Mesendoderm (in vitro differentiated cells): Measurements from ENCODE around the gene GBE1.

Experiments
- DNase-seq: peaks from one replicate; pipeline ENCODE4 v3.0.0; 2013
- H2AK5ac ChIP-seq: 2 replicates; pipeline ENCODE4 v1.6.1; 2013; ENCODE audit warnings: low read length, inconsistent platforms
- H2BK120ac ChIP-seq: 2 replicates; pipeline ENCODE4 v1.6.1; 2013; ENCODE audit warnings: low read depth, mild to moderate bottlenecking, low read length, moderate library complexity, mixed read lengths
- H2BK15ac ChIP-seq: replicated peaks from 2 replicates; pipeline ENCODE4 v1.6.1; 2013; ENCODE audit warnings: low read depth, mild to moderate bottlenecking, moderate library complexity
- H2BK5ac ChIP-seq: 2 replicates; pipeline ENCODE4 v1.6.1; 2013; ENCODE audit warnings: low read length, inconsistent platforms
- H3K18ac ChIP-seq: 2 replicates; pipeline ENCODE4 v1.6.1; 2013; ENCODE audit warnings: mild to moderate bottlenecking, low read length, mixed read lengths
- H3K23ac ChIP-seq: one replicate; pipeline ENCODE4 v1.6.1; 2013; ENCODE audit warnings: low read length
- H3K27ac ChIP-seq: 2 replicates; pipeline ENCODE4 v1.5.1; 2013; ENCODE audit warnings: low read depth, mild to moderate bottlenecking, inconsistent platforms, low read length, moderate library complexity
- H3K27me3 ChIP-seq: 2 replicates; pipeline ENCODE4 v1.6.1; 2013; ENCODE audit warnings: low read length, control low read depth, mild to moderate bottlenecking, inconsistent platforms; ENCODE audit not compliant: insufficient read depth, poor library complexity
- H3K36me3 ChIP-seq: 2 replicates; pipeline ENCODE4 v1.6.1; 2013; ENCODE audit warnings: low read length, inconsistent platforms; ENCODE audit not compliant: control insufficient read depth, insufficient read depth
- H3K4ac ChIP-seq: one replicate; pipeline ENCODE4 v1.6.1; 2013; ENCODE audit warnings: low read depth, mild to moderate bottlenecking, low read length, moderate library complexity
- H3K4me1 ChIP-seq: 2 replicates; pipeline ENCODE4 v1.6.1; 2013; ENCODE audit warnings: low read depth, low read length, inconsistent platforms; ENCODE audit not compliant: control insufficient read depth
- H3K4me2 ChIP-seq: 2 replicates; pipeline ENCODE4 v1.6.1; 2013; ENCODE audit warnings: low read length
- H3K4me3 ChIP-seq: 2 replicates; pipeline ENCODE4 v1.5.1; 2013; ENCODE audit warnings: mild to moderate bottlenecking, low read length
- H3K56ac ChIP-seq: one replicate; pipeline ENCODE4 v1.6.1; 2013; ENCODE audit warnings: low read length
- H3K79me1 ChIP-seq: 2 replicates; pipeline ENCODE4 v1.6.1; 2013; ENCODE audit warnings: low read length, inconsistent platforms
- H3K79me2 ChIP-seq: 2 replicates; pipeline ENCODE4 v1.6.1; 2013; ENCODE audit warnings: mild to moderate bottlenecking, low read length; ENCODE audit not compliant: control insufficient read depth, insufficient read depth
- H3K9ac ChIP-seq: 2 replicates; pipeline ENCODE4 v1.6.1; 2013; ENCODE audit warnings: low read length, inconsistent platforms
- H4K5ac ChIP-seq: one replicate; pipeline ENCODE4 v1.6.1; 2013; ENCODE audit warnings: low read length
- H4K8ac ChIP-seq: one replicate; pipeline ENCODE4 v1.6.1; 2013; ENCODE audit warnings: low read depth, mild to moderate bottlenecking, control low read depth, low read length, moderate library complexity
- WGBS: extraction: QIAGEN DNeasy Blood & Tissue Kit; methylation state at CpG from one replicate; pipeline ENCODE4 v1.1.7; 2013; ENCODE audit warnings: low lambda C conversion rate, missing lambda C conversion rate; ENCODE audit not compliant: insufficient coverage; ENCODE audit errors: extremely low coverage; 5-methylcytosine and 5-hydroxymethylcytosine counted together

GBE1 gene

DNA sequence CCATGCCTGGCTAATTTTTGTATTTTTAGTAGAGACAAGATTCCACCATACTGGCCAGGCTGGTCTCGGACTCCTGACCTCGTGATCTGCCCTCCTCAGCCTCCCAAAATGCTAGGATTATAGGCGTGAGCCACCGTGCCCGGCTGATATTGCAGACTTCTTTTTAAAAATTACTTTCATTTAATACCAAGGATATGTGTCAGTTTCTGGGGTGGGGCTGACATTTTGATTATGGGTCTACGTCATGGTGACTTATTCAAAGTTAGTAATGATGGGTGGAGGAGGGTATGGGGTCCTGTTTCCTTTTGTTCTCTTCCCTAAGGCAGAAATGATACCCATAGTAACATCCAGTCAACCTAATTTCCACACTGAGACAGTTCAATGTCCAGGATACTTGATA lies 34.7 kb downstream of the GBE1 start:
- no peak overlapping the region for H4K8ac ChIP-seq
- WGBS, result no CpG with 5 or more reads among the region's 6 CpGs

DNA sequence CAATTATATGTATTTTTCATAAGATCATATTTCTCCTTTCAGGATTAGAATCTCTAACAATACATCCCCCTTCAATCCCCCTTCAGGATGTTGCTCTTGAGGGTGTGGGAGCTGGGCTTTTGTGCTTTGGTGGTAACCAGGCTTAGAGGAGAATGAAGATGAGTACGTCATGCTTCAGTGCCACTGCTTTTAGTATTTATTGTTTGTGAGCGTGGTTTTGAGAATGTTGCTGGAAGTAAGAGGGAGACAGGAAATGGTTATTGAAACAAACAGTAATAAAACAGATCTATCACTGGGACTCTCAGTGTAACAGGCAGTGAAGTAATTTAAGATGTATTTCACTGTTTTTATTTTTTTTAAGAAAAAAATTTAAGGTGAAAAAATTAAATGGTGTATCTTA lies 35.3 kb downstream of the GBE1 start:
- WGBS, result 100% methylated on average over 1 of the region's 2 CpGs
- Histone ChIP-seq H2BK120ac (no peak overlapping the region), H3K23ac (no peak overlapping the region), H3K4ac (no peak overlapping the region), H3K4me2 (no peak overlapping the region), H2BK15ac (no peak overlapping the region), H3K4me3 (no peak overlapping the region), H3K4me1 (no peaks in the 10 kb centered on the region), H3K56ac (no peak overlapping the region), H3K79me1 (no peaks in the 10 kb centered on the region), H3K9ac (no peak overlapping the region), H3K36me3 (no peaks in the 10 kb centered on the region), H3K18ac (no peak overlapping the region), H4K5ac (no peak overlapping the region), H3K79me2 (no peaks in the 10 kb centered on the region), H4K8ac (no peak overlapping the region), H2BK5ac (no peak overlapping the region), H3K27me3 (no peaks in the 10 kb centered on the region), H2AK5ac (no peak overlapping the region), H3K27ac (no peak overlapping the region)
- no peak for DNase-seq

More for the DNA sequence above, 34.7 kb downstream of the GBE1 start:
- Histone ChIP-seq H3K27ac (no peak overlapping the region), H3K4me3 (no peak overlapping the region), H3K4ac (no peak overlapping the region), H3K9ac (no peak overlapping the region), H3K79me1 (no peaks in the 10 kb centered on the region), H3K4me2 (no peak overlapping the region), H2BK5ac (no peak overlapping the region), H2BK120ac (no peak overlapping the region), H2BK15ac (no peak overlapping the region), H2AK5ac (no peak overlapping the region), H3K56ac (no peak overlapping the region), H3K4me1 (no peaks in the 10 kb centered on the region), H3K23ac (no peak overlapping the region), H4K5ac (no peak overlapping the region), H3K18ac (no peak overlapping the region), H3K79me2 (no peaks in the 10 kb centered on the region), H3K36me3 (no peaks in the 10 kb centered on the region), H3K27me3 (no peaks in the 10 kb centered on the region)
- no peak for DNase-seq

GRCh38 chr3:81723732-81724313 lies 37.6 kb downstream of the GBE1 start:
- no peak for DNase-seq
- H3K4ac ChIP-seq, result no peak overlapping the region
- no peak overlapping the region for H3K4me3 ChIP-seq

DNA sequence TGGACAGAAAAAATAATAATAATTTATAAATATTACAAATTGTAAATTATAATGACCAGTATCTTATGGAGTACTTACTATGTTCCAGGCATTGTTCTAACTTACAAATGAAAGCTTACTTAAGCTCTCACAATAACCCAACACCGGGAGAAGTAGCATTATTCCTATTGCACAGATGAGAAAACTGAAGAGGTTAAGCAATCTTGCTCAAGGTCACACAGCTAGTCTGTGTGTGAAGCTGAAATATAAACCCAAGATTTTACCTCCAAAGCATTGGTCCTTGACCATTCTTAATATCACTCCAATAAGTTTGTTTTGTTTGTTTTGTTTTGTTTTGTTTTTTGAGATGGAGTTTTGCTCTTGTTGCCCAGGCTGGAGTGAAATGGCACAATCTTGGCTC lies 43.1 kb downstream of the GBE1 start:
- Histone ChIP-seq H3K36me3 (no peaks in the 10 kb centered on the region), H3K27me3 (no peaks in the 10 kb centered on the region), H2BK120ac (no peak overlapping the region), H4K5ac (no peak overlapping the region), H3K79me1 (no peaks in the 10 kb centered on the region), H3K4ac (no peak overlapping the region), H3K79me2 (no peaks in the 10 kb centered on the region), H2BK5ac (no peak overlapping the region), H3K18ac (no peak overlapping the region), H3K9ac (no peak overlapping the region), H3K4me2 (no peak overlapping the region), H3K4me3 (no peak overlapping the region), H2AK5ac (no peak overlapping the region), H2BK15ac (no peak overlapping the region), H4K8ac (no peak overlapping the region), H3K4me1 (no peaks in the 10 kb centered on the region), H3K23ac (no peak overlapping the region), H3K27ac (no peak overlapping the region), H3K56ac (no peak overlapping the region)
- no CpG with 5 or more reads among the region's 1 CpG for whole genome bisulfite sequencing
- no peak for DNase-seq

More at GRCh38 chr3:81723732-81724313, 37.6 kb downstream of the GBE1 start:
- no peaks in the 10 kb centered on the region for H3K27me3 ChIP-seq
- H2BK15ac ChIP-seq, result no peak overlapping the region
- H4K5ac ChIP-seq, result no peak overlapping the region
- H3K9ac ChIP-seq, result no peak overlapping the region
- no peak overlapping the region for H2BK5ac ChIP-seq
- H2AK5ac ChIP-seq, result no peak overlapping the region
- no peak overlapping the region for H3K18ac ChIP-seq
- H4K8ac ChIP-seq, result no peak overlapping the region
- no peaks in the 10 kb centered on the region for H3K36me3 ChIP-seq
- H3K27ac ChIP-seq, result no peak overlapping the region
- no CpG with 5 or more reads among the region's 4 CpGs for WGBS
- H3K79me1 ChIP-seq, result no peaks in the 10 kb centered on the region
- no peaks in the 10 kb centered on the region for H3K4me1 ChIP-seq
- no peak overlapping the region for H2BK120ac ChIP-seq
- H3K4me2 ChIP-seq, result no peak overlapping the region
- H3K79me2 ChIP-seq, result no peaks in the 10 kb centered on the region
- no peak overlapping the region for H3K23ac ChIP-seq
- no peak overlapping the region for H3K56ac ChIP-seq

GRCh38 chr3:81716870-81717509 lies 44.5 kb downstream of the GBE1 start:
- H2BK120ac ChIP-seq, result no peak overlapping the region
- no peaks in the 10 kb centered on the region for H3K36me3 ChIP-seq
- H4K5ac ChIP-seq, result no peak overlapping the region
- H3K4me3 ChIP-seq, result no peak overlapping the region
- no peak overlapping the region for H3K56ac ChIP-seq
- no peaks in the 10 kb centered on the region for H3K27me3 ChIP-seq
- H2AK5ac ChIP-seq, result no peak overlapping the region
- H2BK15ac ChIP-seq, result no peak overlapping the region
- no peaks in the 10 kb centered on the region for H3K4me1 ChIP-seq
- no peak overlapping the region for H3K4ac ChIP-seq
- no peak overlapping the region for H3K4me2 ChIP-seq
- no peak overlapping the region for H3K23ac ChIP-seq
- H3K18ac ChIP-seq, result no peak overlapping the region
- peak; percentile 3 for DNase-seq
- H2BK5ac ChIP-seq, result no peak overlapping the region
- no peaks in the 10 kb centered on the region for H3K79me1 ChIP-seq
- no peaks in the 10 kb centered on the region for H3K79me2 ChIP-seq
- WGBS, result no CpG with 5 or more reads among the region's 3 CpGs
- H3K27ac ChIP-seq, result no peak overlapping the region
- H4K8ac ChIP-seq, result no peak overlapping the region
- no peak overlapping the region for H3K9ac ChIP-seq

- no peak overlapping the region for H3K4me2 ChIP-seq
- no peak for DNase-seq
- no peak overlapping the region for H3K9ac ChIP-seq
- no peaks in the 10 kb centered on the region for H3K27me3 ChIP-seq
- no peaks in the 10 kb centered on the region for H3K79me2 ChIP-seq
- no peak overlapping the region for H2AK5ac ChIP-seq
- H2BK120ac ChIP-seq, result no peak overlapping the region
- no peak overlapping the region for H4K8ac ChIP-seq
- H2BK5ac ChIP-seq, result no peak overlapping the region
- no peak overlapping the region for H3K18ac ChIP-seq
- H3K4me3 ChIP-seq, result no peak overlapping the region
- H3K36me3 ChIP-seq, result no peaks in the 10 kb centered on the region
- H3K79me1 ChIP-seq, result no peaks in the 10 kb centered on the region
- no peak overlapping the region for H3K23ac ChIP-seq
- H3K56ac ChIP-seq, result no peak overlapping the region
- H3K27ac ChIP-seq, result no peak overlapping the region
- H3K4ac ChIP-seq, result no peak overlapping the region
- H3K4me1 ChIP-seq, result no peaks in the 10 kb centered on the region
- H4K5ac ChIP-seq, result no peak overlapping the region
- H2BK15ac ChIP-seq, result no peak overlapping the region
- WGBS, result no CpG with 5 or more reads among the region's 4 CpGs
Observed at GRCh38 chr3:81713031-81713430, 48.4 kb downstream of the GBE1 start.
